Right lobe of liver (tissue), 6 donors: ENCODE measurements around the gene CECR2. TPM values are rescaled to one million over a fixed set of nuclear protein-coding genes. Genes with fewer than 3 reads are reported as not detected.

Experiments
- ATAC-seq, 4 donors: fragments of 200-7000 bp; cut with Tn5 transposase; one replicate each; pipeline ENCODE4 v1.9.1; 2020; ENCODE audit warnings: mild to moderate bottlenecking in 4 of 4, moderate library complexity in 4 of 4
- DNase-seq, 3 donors: peaks; one replicate each; pipeline ENCODE4 v3.0.0-alpha.2; 2020
- H3K27ac ChIP-seq, 3 donors: fragments of 200-600 bp; one replicate each; pipeline ENCODE4 v1.8.0; 2022
- H3K27me3 ChIP-seq, 2 donors: fragments of 200-600 bp; one replicate each; pipeline ENCODE4 v1.8.0; 2022
- H3K36me3 ChIP-seq, 4 donors: fragments of 200-600 bp; sonication (generic) in 1 of 4; one replicate each; pipeline versions ENCODE4 v1.5.1 to v1.8.0; 2017 to 2022; ENCODE audit warnings: control low read depth in 1 of 4
- H3K4me1 ChIP-seq, 4 donors: fragments of 200-600 bp; sonication (generic) in 1 of 4; one replicate each; pipeline versions ENCODE4 v1.5.1 to v1.8.0; 2017 to 2022; ENCODE audit warnings: control low read depth in 1 of 4
- H3K4me3 ChIP-seq, 3 donors: fragments of 200-600 bp; one replicate each; pipeline ENCODE4 v1.8.0; 2022
- H3K9me3 ChIP-seq, 4 donors: fragments of 200-600 bp; sonication (generic) in 1 of 4; one replicate each; pipeline versions ENCODE4 v1.5.1 to v1.8.0; 2017 to 2022; ENCODE audit warnings: control low read depth in 1 of 4
- POLR2A ChIP-seq: fragments of 450-650 bp; IDR thresholded peaks from one replicate; pipeline ENCODE4 v1.6.1; 2017; ENCODE audit warnings: antibody characterized with exemption, mild to moderate bottlenecking
- WGBS: methylation state at CpG from one replicate; pipeline ENCODE4 v1.1.6; 2018; ENCODE audit warnings: low coverage, low lambda C conversion rate; ENCODE audit not compliant: insufficient coverage; ENCODE audit errors: missing lambda C conversion rate; 5-methylcytosine and 5-hydroxymethylcytosine counted together
- intact Hi-C, 2 donors: fragments of 100-400 bp; cut with DNase I; formaldehyde crosslinking; loops; one replicate each; pipeline versions ENCODE4 v1.11.2 to v1.14.1; 2022
- total RNA-seq, 6 experiments: library from RNA; depleted of rRNA in 2 of 6; stranded (reverse); fragments of >200 nt in 2 of 6; fragmentation: NEBNext Ultra II Directional in 3 of 6; extraction: Animal tissue kit (Norgen Biotek cat#: 25700) in 3 of 6; gene quantifications; one replicate each; pipeline versions ENCODE4 v1.1.0 to v1.2.4, GENCODE V29; 2016 to 2023
- TF ChIP-seq, protein P1 (sequence below), 4 donors: fragments of 200-600 bp in 3 of 4; fragments of 450-650 bp in 1 of 4; IDR thresholded peaks; one replicate each; pipeline versions ENCODE4 v1.5.1 to v1.8.0; 2016 to 2022; ENCODE audit warnings: antibody characterized with exemption in 4 of 4, mild to moderate bottlenecking in 2 of 4
- donor health status: DM: no; HTN: yes; CAD: no.
- donor health status: DM: no; HTN: no; CAD: no.
- donor health status: DM: no; HTN: no; CAD: no.
- donor health status: DM: no; HTN: yes; CAD: no.
- donor health status: DM: no; HTN: yes; CAD: no.

CECR2 gene
- total RNA-seq, 6 experiments from 2014 or later = 4.9 to 12.3 (median 10.0) TPM

DNA sequence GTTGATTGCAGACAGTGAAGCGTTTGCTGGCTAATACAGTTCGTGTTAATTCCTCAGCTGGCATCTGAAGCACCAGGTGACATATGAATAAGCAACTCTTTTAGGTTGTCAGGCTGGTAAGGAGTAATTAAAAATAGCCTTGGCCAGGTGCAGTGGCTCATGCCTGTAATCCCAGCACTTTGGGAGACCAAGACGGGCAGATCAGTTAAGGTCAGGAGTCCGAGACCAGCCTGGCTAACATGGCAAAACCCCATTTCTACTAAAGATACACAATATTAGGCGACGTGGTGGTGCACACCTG is 74.9 kb downstream of the CECR2 start:
- Histone ChIP-seq H3K9me3 (no peaks in the 10 kb centered on the region), H3K27ac (no peak overlapping the region), H3K4me3 (no peak overlapping the region), H3K27me3 (no peaks in the 10 kb centered on the region), H3K4me1 (no peaks in the 10 kb centered on the region), H3K36me3 (no peaks in the 10 kb centered on the region)
- ATAC-seq (no peak), DNase-seq (no peak)
- WGBS = 85% methylated on average over 6 of the region's 6 CpGs
- TF ChIP-seq POLR2A = no peak
- TF ChIP-seq, protein P1, sequence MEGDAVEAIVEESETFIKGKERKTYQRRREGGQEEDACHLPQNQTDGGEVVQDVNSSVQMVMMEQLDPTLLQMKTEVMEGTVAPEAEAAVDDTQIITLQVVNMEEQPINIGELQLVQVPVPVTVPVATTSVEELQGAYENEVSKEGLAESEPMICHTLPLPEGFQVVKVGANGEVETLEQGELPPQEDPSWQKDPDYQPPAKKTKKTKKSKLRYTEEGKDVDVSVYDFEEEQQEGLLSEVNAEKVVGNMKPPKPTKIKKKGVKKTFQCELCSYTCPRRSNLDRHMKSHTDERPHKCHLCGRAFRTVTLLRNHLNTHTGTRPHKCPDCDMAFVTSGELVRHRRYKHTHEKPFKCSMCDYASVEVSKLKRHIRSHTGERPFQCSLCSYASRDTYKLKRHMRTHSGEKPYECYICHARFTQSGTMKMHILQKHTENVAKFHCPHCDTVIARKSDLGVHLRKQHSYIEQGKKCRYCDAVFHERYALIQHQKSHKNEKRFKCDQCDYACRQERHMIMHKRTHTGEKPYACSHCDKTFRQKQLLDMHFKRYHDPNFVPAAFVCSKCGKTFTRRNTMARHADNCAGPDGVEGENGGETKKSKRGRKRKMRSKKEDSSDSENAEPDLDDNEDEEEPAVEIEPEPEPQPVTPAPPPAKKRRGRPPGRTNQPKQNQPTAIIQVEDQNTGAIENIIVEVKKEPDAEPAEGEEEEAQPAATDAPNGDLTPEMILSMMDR (IDR thresholded peaks at IDR 0.05) = no peak
- intact Hi-C loops = no loop called here

DNA sequence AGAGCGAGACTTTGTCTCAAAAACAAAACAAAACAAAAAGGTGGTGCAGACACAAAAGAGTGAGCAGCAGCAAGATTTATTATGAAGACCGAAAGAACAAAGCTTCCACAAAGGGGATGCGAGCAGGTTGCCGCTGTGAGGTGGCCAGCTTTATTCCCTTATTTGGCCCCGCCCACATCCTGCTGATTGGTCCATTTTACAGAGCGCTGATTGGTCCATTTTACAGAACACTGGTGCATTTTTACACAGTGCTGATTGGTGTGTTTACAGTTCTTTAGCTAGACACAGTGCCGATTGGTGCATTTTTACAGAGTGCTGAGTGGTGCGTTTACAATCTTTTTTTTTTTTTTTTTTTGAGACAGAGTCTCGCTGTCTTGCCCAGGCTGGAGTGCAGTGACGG is 77.4 kb downstream of the CECR2 start:
- 50% methylated on average over 2 of the region's 10 CpGs for WGBS
- no peaks in the 10 kb centered on the region for H3K4me1 ChIP-seq

DNA sequence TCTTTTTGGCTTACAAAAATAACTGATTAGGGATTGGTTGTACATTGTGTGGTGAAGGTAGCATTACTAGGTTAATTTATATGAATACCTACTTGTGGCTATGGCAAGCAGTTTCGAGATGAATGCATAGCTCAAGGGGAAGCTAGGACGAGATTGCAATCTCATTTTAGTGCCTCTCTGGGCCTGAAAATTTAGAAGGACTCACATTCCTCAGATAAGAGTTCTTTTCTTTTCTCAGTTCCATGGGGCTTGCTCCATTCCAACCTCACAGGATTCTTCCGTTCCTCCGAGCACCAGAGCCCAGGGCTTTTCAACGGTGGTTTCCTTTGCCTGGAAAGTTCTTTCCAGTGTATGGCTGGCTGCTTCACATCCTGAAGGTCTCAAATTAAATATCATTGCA is 82.1 kb downstream of the CECR2 start:
- DNase-seq (no peak), ATAC-seq (no peak)
- no peaks in the 10 kb centered on the region for H3K4me1 ChIP-seq
- no peaks in the 10 kb centered on the region for H3K36me3 ChIP-seq
- TF ChIP-seq POLR2A = no peak
- TF ChIP-seq, protein P1 (IDR thresholded peaks at IDR 0.05) = no peak
- no peaks in the 10 kb centered on the region for H3K27me3 ChIP-seq
- no peaks in the 10 kb centered on the region for H3K9me3 ChIP-seq
- no peak overlapping the region for H3K4me3 ChIP-seq
- intact Hi-C loops = no loop called here
- WGBS = 87% methylated on average over 4 of the region's 5 CpGs
- no peak overlapping the region for H3K27ac ChIP-seq

More for the DNA sequence above, 77.4 kb downstream of the CECR2 start:
- intact Hi-C loops = no loop called here
- DNase-seq = no peak
- TF ChIP-seq POLR2A = no peak
- TF ChIP-seq, protein P1 (IDR thresholded peaks at IDR 0.05) = no peak
- no peak overlapping the region for H3K27ac ChIP-seq
- no peaks in the 10 kb centered on the region for H3K9me3 ChIP-seq
- no peak for ATAC-seq
- no peaks in the 10 kb centered on the region for H3K36me3 ChIP-seq
- no peak overlapping the region for H3K4me3 ChIP-seq
- H3K27me3 ChIP-seq = no peaks in the 10 kb centered on the region

DNA sequence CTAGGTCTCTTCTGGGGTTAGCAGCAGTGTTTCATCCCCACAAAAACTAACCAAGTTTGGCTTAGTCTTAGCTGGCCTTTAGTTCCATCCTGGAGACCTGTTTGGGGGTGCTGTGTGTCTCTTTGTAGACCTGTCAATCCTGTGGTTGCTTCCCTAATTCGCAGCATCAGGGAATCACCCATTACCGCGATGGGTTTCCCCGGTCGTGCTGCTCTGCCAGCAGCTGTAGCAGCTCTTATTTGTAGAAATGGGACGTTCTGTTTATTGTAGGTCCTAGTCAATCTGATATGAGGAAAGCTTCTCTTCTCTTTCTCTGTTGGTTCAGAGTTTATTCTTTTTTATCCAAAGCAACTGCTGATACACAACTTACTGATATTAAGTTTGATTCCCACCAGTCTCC is 91.6 kb downstream of the CECR2 start:
- Histone ChIP-seq H3K9me3 (no peaks in the 10 kb centered on the region), H3K27ac (no peak overlapping the region), H3K36me3 (no peaks in the 10 kb centered on the region), H3K27me3 (no peaks in the 10 kb centered on the region), H3K4me3 (no peak overlapping the region), H3K4me1 (no peaks in the 10 kb centered on the region)
- ATAC-seq = peak in 2 of 4 donors; percentile 26 to 43
- intact Hi-C loops = no loop called here
- TF ChIP-seq, protein P1 (IDR thresholded peaks at IDR 0.05) = no peak
- TF ChIP-seq POLR2A = no peak
- no peak for DNase-seq
- 42% methylated on average over 6 of the region's 6 CpGs for WGBS

DNA sequence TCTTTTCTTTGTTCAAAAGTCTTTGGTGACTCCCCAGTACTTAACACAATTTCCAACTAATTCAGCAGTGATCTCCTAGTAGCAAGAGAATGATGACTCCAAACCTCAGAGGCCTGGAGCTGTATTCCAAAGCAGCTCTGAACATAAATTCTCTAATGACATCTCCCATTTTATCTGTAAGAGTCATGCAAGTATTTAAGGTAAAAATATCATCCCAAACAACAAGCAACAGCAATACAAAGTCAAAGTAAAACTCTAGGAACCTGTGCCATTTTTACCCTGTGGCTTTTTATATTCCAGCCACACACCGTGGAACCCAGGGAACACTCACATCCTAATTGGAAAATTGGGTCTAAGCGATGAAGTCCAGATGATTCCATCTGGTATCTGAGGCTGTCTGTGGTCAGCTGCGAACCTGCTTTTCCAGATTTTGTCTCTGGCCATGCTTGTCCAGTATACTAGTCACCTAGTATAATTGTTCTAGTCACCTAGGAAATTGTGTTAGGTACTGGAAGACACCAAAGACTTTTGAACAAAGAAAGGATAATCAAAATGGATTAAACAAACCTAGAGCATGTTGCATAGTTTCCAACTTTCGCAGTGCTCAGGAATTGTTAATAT is 101.7 kb downstream of the CECR2 start:
- ATAC-seq (no peak), DNase-seq (no peak)
- TF ChIP-seq, protein P1 (IDR thresholded peaks at IDR 0.05) = no peak
- TF ChIP-seq POLR2A = no peak
- Histone ChIP-seq H3K4me3 (no peak overlapping the region), H3K4me1 (no peaks in the 10 kb centered on the region), H3K27ac (no peak overlapping the region), H3K9me3 (no peaks in the 10 kb centered on the region), H3K27me3 (no peaks in the 10 kb centered on the region), H3K36me3 (no peaks in the 10 kb centered on the region)
- intact Hi-C loops = no loop called here
- WGBS = 95% methylated on average over 4 of the region's 4 CpGs
